ENCODE measurements around the gene TXNDC16. TPM values are rescaled to one million over a fixed set of nuclear protein-coding genes. Genes with fewer than 3 reads are reported as not detected.
A peak's percentile ranks its signal among the peaks of the same experiment; 100 is the strongest.

TXNDC16 gene
- total RNA-seq, 1 donor from 2014 or later = 6.8 TPM

- no peak for TF ChIP-seq CTCF (IDR thresholded peaks at IDR 0.05; ENCODE audit: unreplicated experiment)
- no peak for DNase-seq (ENCODE audit: low spot score)
- Mint-ChIP-seq H3K9me3 (ENCODE audit: unreplicated experiment) (no peaks in the 10 kb centered on the region), H3K27me3 (ENCODE audit: unreplicated experiment) (peaks cover 2% of the 10 kb centered on the region), H3K4me3 (ENCODE audit: unreplicated experiment) (no peak overlapping the region), H3K27ac (ENCODE audit: unreplicated experiment) (no peak overlapping the region), H3K4me1 (ENCODE audit: unreplicated experiment) (no peaks in the 10 kb centered on the region), H3K36me3 (ENCODE audit: low read depth, unreplicated experiment) (no peaks in the 10 kb centered on the region)
Measured at GRCh38 chr14:52563120-52563519, 10.8 kb upstream of the TXNDC16 start.

GRCh38 chr14:52558688-52559087 is 6.4 kb upstream of the TXNDC16 start:
- DNase-seq (ENCODE audit: low spot score) = no peak
- TF ChIP-seq CTCF (IDR thresholded peaks at IDR 0.05; ENCODE audit: unreplicated experiment) = no peak
- H3K4me1 Mint-ChIP-seq (ENCODE audit: unreplicated experiment) = no peaks in the 10 kb centered on the region
- H3K27ac Mint-ChIP-seq (ENCODE audit: unreplicated experiment) = no peak overlapping the region
- no peaks in the 10 kb centered on the region for H3K9me3 Mint-ChIP-seq (ENCODE audit: unreplicated experiment)
- H3K27me3 Mint-ChIP-seq (ENCODE audit: unreplicated experiment) = peaks cover 4% of the 10 kb centered on the region
- no peaks in the 10 kb centered on the region for H3K36me3 Mint-ChIP-seq (ENCODE audit: low read depth, unreplicated experiment)
- H3K4me3 Mint-ChIP-seq (ENCODE audit: unreplicated experiment) = no peak overlapping the region

GRCh38 chr14:52553671-52554575 is 1.6 kb upstream of the TXNDC16 start:
- Mint-ChIP-seq H3K4me3 (ENCODE audit: unreplicated experiment) (peak overlapping the region; percentile 97), H3K27me3 (ENCODE audit: unreplicated experiment) (peaks cover 10% of the 10 kb centered on the region), H3K9me3 (ENCODE audit: unreplicated experiment) (no peaks in the 10 kb centered on the region), H3K4me1 (ENCODE audit: unreplicated experiment) (no peaks in the 10 kb centered on the region), H3K36me3 (ENCODE audit: low read depth, unreplicated experiment) (no peaks in the 10 kb centered on the region), H3K27ac (ENCODE audit: unreplicated experiment) (peak overlapping the region; percentile 89)
- DNase-seq (ENCODE audit: low spot score) = peak; percentile 67
- no peak for TF ChIP-seq CTCF (IDR thresholded peaks at IDR 0.05; ENCODE audit: unreplicated experiment)

- H3K4me1 Mint-ChIP-seq (ENCODE audit: unreplicated experiment) = no peaks in the 10 kb centered on the region
- DNase-seq (ENCODE audit: low spot score) = peak; percentile 49
- no peak for TF ChIP-seq CTCF (IDR thresholded peaks at IDR 0.05; ENCODE audit: unreplicated experiment)
- H3K27ac Mint-ChIP-seq (ENCODE audit: unreplicated experiment) = no peak overlapping the region
- H3K27me3 Mint-ChIP-seq (ENCODE audit: unreplicated experiment) = peaks cover 10% of the 10 kb centered on the region
- no peaks in the 10 kb centered on the region for H3K9me3 Mint-ChIP-seq (ENCODE audit: unreplicated experiment)
- H3K4me3 Mint-ChIP-seq (ENCODE audit: unreplicated experiment) = peak overlapping the region; percentile 97
- no peaks in the 10 kb centered on the region for H3K36me3 Mint-ChIP-seq (ENCODE audit: low read depth, unreplicated experiment)
Measured at GRCh38 chr14:52553002-52553670, 831 bp upstream of the TXNDC16 start.

- Mint-ChIP-seq H3K4me1 (ENCODE audit: unreplicated experiment) (no peaks in the 10 kb centered on the region), H3K27ac (ENCODE audit: unreplicated experiment) (peak overlapping the region; percentile 44), H3K9me3 (ENCODE audit: unreplicated experiment) (no peaks in the 10 kb centered on the region), H3K36me3 (ENCODE audit: low read depth, unreplicated experiment) (no peaks in the 10 kb centered on the region), H3K4me3 (ENCODE audit: unreplicated experiment) (peak overlapping the region; percentile 92), H3K27me3 (ENCODE audit: unreplicated experiment) (peaks cover 10% of the 10 kb centered on the region)
- TF ChIP-seq CTCF (IDR thresholded peaks at IDR 0.05; ENCODE audit: unreplicated experiment) = no peak
- no peak for DNase-seq (ENCODE audit: low spot score)
Measured at GRCh38 chr14:52551696-52552062, 626 bp downstream of the TXNDC16 start.

Measured in endothelial cell (in vitro differentiated cells).